MCF 10A (cell line): ENCODE data around the gene NDUFB5. TPM values are rescaled to one million over a fixed set of nuclear protein-coding genes. Genes with fewer than 3 reads are reported as not detected.

ENCODE experiments used
- BruUV-seq: library from RNA; stranded (reverse); fragments of 400-500 nt; replicated peaks from 2 replicates; lab custom pipeline; 2021; lab: Mats Ljungman, UMichigan
- CTCF ChIA-PET: fragments of 300-600 bp; sonication (Branson Sonifier 250); formaldehyde crosslinking; extraction: SDS; loops from one replicate; lab custom pipeline; 2021; ENCODE audit warnings: antibody characterized with exemption, inconsistent platforms; lab: Yijun Ruan, JAX
- POLR2A ChIA-PET: fragments of 300-600, 350-650 bp; sonication (Branson Sonifier 250); formaldehyde crosslinking; extraction: SDS; loops from one replicate; lab custom pipeline; 2020; ENCODE audit warnings: antibody characterized with exemption, inconsistent platforms; lab: Yijun Ruan, JAX
- DNase-seq: peaks from one replicate; pipeline ENCODE4 v3.0.0-alpha.2; 2018; ENCODE audit not compliant: unreplicated experiment
- H3K27ac Mint-ChIP-seq: one replicate; pipeline ENCODE4 v1.8.0; 2022; ENCODE audit warnings: mild to moderate bottlenecking, low read depth, mixed read lengths; ENCODE audit not compliant: unreplicated experiment
- H3K27me3 Mint-ChIP-seq: one replicate; pipeline ENCODE4 v1.8.0; 2022; ENCODE audit warnings: mixed read lengths; ENCODE audit not compliant: insufficient read depth, unreplicated experiment
- H3K36me3 Mint-ChIP-seq: one replicate; pipeline ENCODE4 v1.8.0; 2022; ENCODE audit warnings: mild to moderate bottlenecking, moderate library complexity, mixed read lengths; ENCODE audit not compliant: insufficient read depth, unreplicated experiment
- H3K4me1 Mint-ChIP-seq: one replicate; pipeline ENCODE4 v1.8.0; 2022; ENCODE audit warnings: mixed read lengths; ENCODE audit not compliant: insufficient read depth, unreplicated experiment
- H3K4me3 Mint-ChIP-seq: one replicate; pipeline ENCODE4 v1.8.0; 2022; ENCODE audit warnings: mild to moderate bottlenecking, moderate library complexity, mixed read lengths; ENCODE audit not compliant: unreplicated experiment
- H3K9me3 Mint-ChIP-seq: one replicate; pipeline ENCODE4 v1.8.0; 2022; ENCODE audit warnings: mixed read lengths; ENCODE audit not compliant: unreplicated experiment
- CTCF ChIP-seq: fragments of 200-600 bp; IDR thresholded peaks from one replicate; pipeline ENCODE4 v1.8.0; 2022; ENCODE audit warnings: antibody characterized with exemption, mild to moderate bottlenecking; ENCODE audit not compliant: unreplicated experiment
- intact Hi-C: fragments of 100-400 bp; cut with micrococcal nuclease; formaldehyde crosslinking; loops from 2 replicates; pipeline ENCODE4 v1.14.1; 2022
- total RNA-seq: library from RNA; stranded (reverse); gene quantifications from 2 replicates; pipeline ENCODE4 v1.2.3, GENCODE V29; 2022

NDUFB5 gene
- total RNA-seq, 1 experiment from 2014 or later = 115 TPM

GRCh38 chr3:179653096-179653797 is 48.7 kb downstream of the NDUFB5 start:
- no peaks in the 10 kb centered on the region for H3K9me3 Mint-ChIP-seq
- POLR2A ChIA-PET = interaction anchor here (0.6 to 2.8 kb wide), 10 partner anchors 9 to 1259 kb away, joined by 3 to 20 read pairs (median 3); partner anchors contain the start of genes MRPL47 and NDUFB5
- intact Hi-C loops = loop anchor here (5.0 kb wide), 1 partner anchor 109 kb away; no protein-coding TSS in a partner anchor

GRCh38 chr3:179655236-179655635 is 50.6 kb downstream of the NDUFB5 start:
- POLR2A ChIA-PET = no interaction called here
- CTCF ChIA-PET = interaction anchor here (0.7 to 1.0 kb wide), 2 partner anchors 94 to 522 kb away, joined by 3 read pairs; no protein-coding TSS in a partner anchor
- no peak for TF ChIP-seq CTCF
- H3K27me3 Mint-ChIP-seq = no peaks in the 10 kb centered on the region
- H3K36me3 Mint-ChIP-seq = peaks cover 9% of the 10 kb centered on the region
- intact Hi-C loops = no loop called here
- DNase-seq = no peak
- no peaks in the 10 kb centered on the region for H3K9me3 Mint-ChIP-seq
- no TSS peak for BruUV-seq
- no peak overlapping the region for H3K27ac Mint-ChIP-seq
- H3K4me3 Mint-ChIP-seq = peak overlapping the region; percentile 85
- H3K4me1 Mint-ChIP-seq = peaks cover 12% of the 10 kb centered on the region

More at GRCh38 chr3:179653096-179653797, 48.7 kb downstream of the NDUFB5 start:
- peak; percentile 75 for DNase-seq
- Mint-ChIP-seq H3K27me3 (no peaks in the 10 kb centered on the region), H3K4me1 (peaks cover 8% of the 10 kb centered on the region), H3K4me3 (peak overlapping the region; percentile 85), H3K36me3 (peaks cover 9% of the 10 kb centered on the region), H3K27ac (peak overlapping the region; percentile 82)
- CTCF ChIA-PET = interaction anchor here (0.5 to 1.4 kb wide), 6 partner anchors 12 to 274 kb away, joined by 3 to 5 read pairs (median 3); no protein-coding TSS in a partner anchor
- BruUV-seq = no TSS peak
- TF ChIP-seq CTCF = no peak

- Mint-ChIP-seq H3K4me1 (peaks cover 7% of the 10 kb centered on the region), H3K36me3 (peaks cover 9% of the 10 kb centered on the region), H3K27ac (no peak overlapping the region), H3K9me3 (no peaks in the 10 kb centered on the region), H3K27me3 (no peaks in the 10 kb centered on the region), H3K4me3 (no peak overlapping the region)
- BruUV-seq = no TSS peak
- CTCF ChIA-PET = interaction anchor here (0.6 to 0.7 kb wide), 3 partner anchors 23 to 946 kb away, joined by 3 to 4 read pairs (median 3); no protein-coding TSS in a partner anchor
- TF ChIP-seq CTCF = no peak
- DNase-seq = no peak
- POLR2A ChIA-PET = interaction anchor here (0.6 to 1.1 kb wide), 4 partner anchors 30 to 242 kb away, joined by 3 read pairs; partner anchors contain the start of gene NDUFB5
- intact Hi-C loops = no loop called here
Measured at GRCh38 chr3:179658606-179659005, 54.0 kb downstream of the NDUFB5 start.

- ChIA-PET CTCF (interaction anchor here (0.6 to 3.2 kb wide), 5 partner anchors 11 to 1356 kb away, joined by 3 to 18 read pairs (median 3); no protein-coding TSS in a partner anchor), POLR2A (interaction anchor here (0.9 to 1.3 kb wide), 2 partner anchors 10 to 57 kb away, joined by 3 read pairs; partner anchors contain the start of genes MRPL47 and NDUFB5)
- H3K4me3 Mint-ChIP-seq = no peak overlapping the region
- no TSS peak for BruUV-seq
- H3K4me1 Mint-ChIP-seq = peaks cover 9% of the 10 kb centered on the region
- TF ChIP-seq CTCF = no peak
- intact Hi-C loops = no loop called here
- peak overlapping the region; percentile 20 for H3K27ac Mint-ChIP-seq
- peaks cover 9% of the 10 kb centered on the region for H3K36me3 Mint-ChIP-seq
- no peaks in the 10 kb centered on the region for H3K27me3 Mint-ChIP-seq
- H3K9me3 Mint-ChIP-seq = no peaks in the 10 kb centered on the region
- no peak for DNase-seq
Measured at GRCh38 chr3:179660872-179661271, 56.3 kb downstream of the NDUFB5 start.
